ENCODE data around the gene THSD7B.

- no peak for TF ChIP-seq CTCF (conservative IDR thresholded peaks at IDR 0.05; ENCODE audit: low read depth in 2 of 2)
- TF ChIP-seq, protein P1, sequence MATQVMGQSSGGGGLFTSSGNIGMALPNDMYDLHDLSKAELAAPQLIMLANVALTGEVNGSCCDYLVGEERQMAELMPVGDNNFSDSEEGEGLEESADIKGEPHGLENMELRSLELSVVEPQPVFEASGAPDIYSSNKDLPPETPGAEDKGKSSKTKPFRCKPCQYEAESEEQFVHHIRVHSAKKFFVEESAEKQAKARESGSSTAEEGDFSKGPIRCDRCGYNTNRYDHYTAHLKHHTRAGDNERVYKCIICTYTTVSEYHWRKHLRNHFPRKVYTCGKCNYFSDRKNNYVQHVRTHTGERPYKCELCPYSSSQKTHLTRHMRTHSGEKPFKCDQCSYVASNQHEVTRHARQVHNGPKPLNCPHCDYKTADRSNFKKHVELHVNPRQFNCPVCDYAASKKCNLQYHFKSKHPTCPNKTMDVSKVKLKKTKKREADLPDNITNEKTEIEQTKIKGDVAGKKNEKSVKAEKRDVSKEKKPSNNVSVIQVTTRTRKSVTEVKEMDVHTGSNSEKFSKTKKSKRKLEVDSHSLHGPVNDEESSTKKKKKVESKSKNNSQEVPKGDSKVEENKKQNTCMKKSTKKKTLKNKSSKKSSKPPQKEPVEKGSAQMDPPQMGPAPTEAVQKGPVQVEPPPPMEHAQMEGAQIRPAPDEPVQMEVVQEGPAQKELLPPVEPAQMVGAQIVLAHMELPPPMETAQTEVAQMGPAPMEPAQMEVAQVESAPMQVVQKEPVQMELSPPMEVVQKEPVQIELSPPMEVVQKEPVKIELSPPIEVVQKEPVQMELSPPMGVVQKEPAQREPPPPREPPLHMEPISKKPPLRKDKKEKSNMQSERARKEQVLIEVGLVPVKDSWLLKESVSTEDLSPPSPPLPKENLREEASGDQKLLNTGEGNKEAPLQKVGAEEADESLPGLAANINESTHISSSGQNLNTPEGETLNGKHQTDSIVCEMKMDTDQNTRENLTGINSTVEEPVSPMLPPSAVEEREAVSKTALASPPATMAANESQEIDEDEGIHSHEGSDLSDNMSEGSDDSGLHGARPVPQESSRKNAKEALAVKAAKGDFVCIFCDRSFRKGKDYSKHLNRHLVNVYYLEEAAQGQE (IDR thresholded peaks at IDR 0.05; ENCODE audit: unreplicated experiment), result no peak
Measured at GRCh38 chr2:137523931-137524330, 758.6 kb downstream of the THSD7B start.
